Mucosa of rectum (tissue), 2 donors: ENCODE data around the gene COG8.

Experiments
- H3K27ac ChIP-seq, 2 donors: one replicate each; pipeline ENCODE4 v1.7.0; 2013; ENCODE audit warnings: inconsistent platforms in 2 of 2, low read depth in 2 of 2, low read length in 2 of 2
- H3K27me3 ChIP-seq, 2 donors: one replicate each; pipeline ENCODE4 v1.7.0; 2013; ENCODE audit warnings: low read length in 2 of 2; ENCODE audit not compliant: control insufficient read depth in 2 of 2, insufficient read depth in 2 of 2
- H3K36me3 ChIP-seq, 2 donors: one replicate each; pipeline ENCODE4 v1.7.0; 2013; ENCODE audit warnings: low read length in 2 of 2; ENCODE audit not compliant: control insufficient read depth in 2 of 2, insufficient read depth in 2 of 2
- H3K4me1 ChIP-seq, 2 donors: one replicate each; pipeline ENCODE4 v1.7.0; 2013; ENCODE audit warnings: low read length in 2 of 2, mild to moderate bottlenecking in 1 of 2; ENCODE audit not compliant: control insufficient read depth in 2 of 2, insufficient read depth in 2 of 2
- H3K4me3 ChIP-seq, 2 donors: one replicate each; pipeline ENCODE4 v1.7.0; 2013; ENCODE audit warnings: low read length in 2 of 2
- H3K9ac ChIP-seq, 2 donors: one replicate each; pipeline ENCODE4 v1.7.0; 2013; ENCODE audit warnings: low read length in 2 of 2, low read depth in 1 of 2, mild to moderate bottlenecking in 1 of 2
- H3K9me3 ChIP-seq, 2 donors: one replicate each; pipeline ENCODE4 v1.7.0; 2013; ENCODE audit warnings: low read length in 2 of 2; ENCODE audit not compliant: control insufficient read depth in 2 of 2
- donor health status: healthy.
- donor health status: Normal muscosa, but diverticular disease.

Gene COG8

DNA sequence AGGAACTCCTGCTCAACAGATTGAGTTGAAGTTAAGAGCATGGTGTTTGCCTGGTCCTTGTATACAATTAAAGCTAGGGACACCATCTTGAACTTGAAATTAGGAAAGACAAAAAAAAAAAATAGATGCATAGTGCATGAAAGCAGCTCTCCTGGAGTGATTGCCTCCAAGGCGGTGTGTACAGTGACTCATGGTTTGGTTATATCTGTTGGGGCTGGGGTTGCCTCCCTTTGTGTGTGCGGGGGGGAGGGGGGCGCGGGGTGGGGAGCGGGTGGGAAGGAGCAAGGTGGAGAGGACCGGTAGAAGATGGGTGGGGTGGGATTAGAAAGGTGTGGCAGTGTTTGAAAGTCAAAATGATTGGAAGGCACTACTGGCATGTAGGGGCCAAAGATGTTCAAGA lies 8.9 kb upstream of the COG8 start:
- Histone ChIP-seq H3K36me3 (peaks cover 8 to 14% of the 10 kb centered on the region in 2 donors), H3K27me3 (no peaks in the 10 kb centered on the region), H3K4me1 (peaks cover 0 to 17% of the 10 kb centered on the region in 2 donors), H3K27ac (no peak overlapping the region), H3K9ac (no peak overlapping the region), H3K9me3 (no peaks in the 10 kb centered on the region), H3K4me3 (no peak overlapping the region)

DNA sequence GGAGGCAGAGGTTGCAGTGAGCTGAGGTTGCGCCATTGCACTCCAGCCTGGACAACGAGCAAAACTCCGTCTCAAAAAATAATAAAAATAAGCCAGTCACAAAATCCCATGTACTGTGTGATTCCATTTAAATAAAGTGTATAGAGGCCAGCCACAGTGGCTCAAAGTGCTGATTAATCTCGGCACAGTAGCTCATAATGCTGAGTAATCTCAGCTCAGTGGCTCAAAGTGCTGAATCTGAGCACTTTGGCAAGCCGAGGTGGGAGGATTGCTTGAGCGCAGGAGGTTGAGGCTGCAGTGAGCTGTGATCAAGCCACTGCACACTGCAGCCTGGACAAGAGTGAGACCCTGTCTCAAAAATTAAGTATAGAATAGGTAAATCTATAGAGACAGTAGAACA lies 7.3 kb upstream of the COG8 start:
- H3K9ac ChIP-seq, result no peak overlapping the region
- peaks cover 10 to 21% of the 10 kb centered on the region in 2 donors for H3K36me3 ChIP-seq
- H3K4me1 ChIP-seq, result peaks cover 0 to 13% of the 10 kb centered on the region in 2 donors
- no peaks in the 10 kb centered on the region for H3K9me3 ChIP-seq
- no peaks in the 10 kb centered on the region for H3K27me3 ChIP-seq
- H3K4me3 ChIP-seq, result no peak overlapping the region
- H3K27ac ChIP-seq, result no peak overlapping the region

DNA sequence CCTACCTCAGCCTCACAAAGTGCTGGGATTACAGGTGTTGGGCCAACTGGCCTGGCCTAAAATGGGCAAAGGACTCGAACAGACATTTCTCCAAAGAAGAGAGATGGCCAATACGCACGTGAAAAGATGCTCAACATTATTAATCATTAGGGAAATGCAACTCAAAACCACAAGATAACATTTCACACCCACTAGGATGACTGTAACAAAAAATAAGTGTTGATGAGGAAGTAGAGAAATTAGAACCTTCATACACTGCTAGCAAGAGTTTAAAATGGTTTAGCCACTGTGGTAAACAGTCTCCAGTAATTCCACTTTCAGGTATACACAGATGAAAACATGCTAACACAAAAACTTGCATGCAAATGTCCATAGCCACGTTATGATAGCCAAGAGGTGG lies 6.6 kb upstream of the COG8 start:
- no peaks in the 10 kb centered on the region for H3K27me3 ChIP-seq

DNA sequence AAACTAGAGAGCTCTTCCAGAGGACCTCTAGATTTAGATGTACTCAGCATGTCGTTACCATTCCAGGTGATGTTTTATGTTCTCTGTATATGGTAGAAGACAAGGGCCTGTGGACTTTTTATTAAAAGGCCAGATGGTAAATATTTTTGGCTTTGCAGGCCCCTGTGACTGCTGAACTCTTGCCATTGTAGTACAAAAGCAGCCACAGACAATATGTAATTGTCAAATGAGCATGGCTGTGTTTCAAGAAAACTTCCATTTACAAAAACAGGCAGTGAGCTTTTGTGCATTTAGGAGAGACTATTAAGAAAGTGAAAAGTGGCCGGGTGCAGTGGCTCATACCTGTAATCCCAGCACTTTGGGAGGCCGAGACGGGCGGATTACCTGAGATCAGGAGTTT lies 4.8 kb upstream of the COG8 start:
- no peak overlapping the region for H3K9ac ChIP-seq
- H3K27me3 ChIP-seq, result no peaks in the 10 kb centered on the region
- H3K27ac ChIP-seq, result no peak overlapping the region
- H3K9me3 ChIP-seq, result no peaks in the 10 kb centered on the region
- peaks cover 12 to 23% of the 10 kb centered on the region in 2 donors for H3K36me3 ChIP-seq
- no peak overlapping the region for H3K4me3 ChIP-seq
- peaks cover 7 to 8% of the 10 kb centered on the region in 2 donors for H3K4me1 ChIP-seq

More for the DNA sequence above, 6.6 kb upstream of the COG8 start:
- Histone ChIP-seq H3K36me3 (peaks cover 16 to 29% of the 10 kb centered on the region in 2 donors), H3K27ac (no peak overlapping the region), H3K4me3 (no peak overlapping the region), H3K4me1 (peaks cover 0 to 6% of the 10 kb centered on the region in 2 donors), H3K9ac (no peak overlapping the region), H3K9me3 (no peaks in the 10 kb centered on the region)

DNA sequence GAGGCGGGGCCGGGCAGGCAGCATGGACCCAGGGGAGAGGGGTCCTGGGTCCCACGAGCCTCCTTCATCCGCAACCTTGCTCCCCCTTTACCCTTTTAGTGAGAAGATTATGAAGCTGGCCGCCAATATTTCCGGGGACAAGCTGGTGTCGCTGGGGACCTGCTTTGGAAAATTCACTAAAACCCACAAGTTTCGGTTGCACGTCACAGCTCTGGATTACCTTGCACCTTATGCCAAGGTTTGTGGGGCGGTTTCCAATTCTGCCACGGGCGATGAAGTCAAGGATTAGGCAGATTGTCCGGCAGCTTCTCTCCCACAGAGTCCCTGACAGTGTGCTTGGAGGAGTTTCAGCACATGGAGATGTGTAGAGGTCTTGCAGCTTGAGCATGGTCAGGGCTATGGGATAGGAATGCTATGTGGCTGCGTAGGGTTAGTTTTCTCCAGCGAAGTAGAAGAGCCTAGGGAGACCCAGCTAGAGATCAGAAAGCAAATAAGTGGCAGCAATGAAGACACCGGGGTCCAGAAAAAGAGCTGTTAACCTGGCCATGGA lies 806 bp upstream of the COG8 start:
- H3K27me3 ChIP-seq, result no peaks in the 10 kb centered on the region

DNA sequence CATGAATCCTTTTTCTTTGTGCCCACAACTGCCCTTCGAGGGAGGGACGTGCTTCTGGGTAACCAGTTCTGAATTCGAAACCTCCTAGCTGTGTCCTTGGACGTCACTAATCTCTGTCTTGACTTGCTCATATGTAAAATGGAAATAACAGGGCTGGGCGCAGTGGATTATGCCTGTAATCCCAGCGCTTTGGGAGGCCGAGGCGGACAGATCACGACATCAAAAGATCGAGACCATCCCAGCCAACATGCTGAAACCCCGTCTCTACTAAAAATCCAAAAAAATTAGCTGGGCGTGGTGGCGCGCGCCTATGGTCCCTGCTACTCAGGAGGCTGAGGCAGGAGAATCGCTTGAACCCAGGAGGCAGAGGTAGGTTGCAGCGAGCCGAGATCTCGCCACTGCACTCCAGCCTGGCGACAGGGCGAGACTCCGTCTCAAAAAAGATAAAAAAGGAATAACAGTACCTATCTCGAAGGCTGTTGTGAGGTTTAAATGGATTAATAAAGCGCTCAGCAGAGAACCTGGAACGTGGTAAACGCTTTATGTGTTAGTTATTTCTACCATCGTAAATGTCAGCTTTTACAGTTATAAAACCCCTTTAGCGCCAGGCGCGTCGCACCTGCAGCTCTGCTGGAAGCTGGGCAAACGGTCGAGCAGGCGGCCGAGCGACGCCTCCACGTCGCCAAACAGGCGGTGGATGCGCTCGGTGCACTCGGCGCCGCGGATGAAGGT lies 641 bp downstream of the COG8 start:
- Histone ChIP-seq H3K27me3 (no peaks in the 10 kb centered on the region), H3K9ac (peak overlapping the region; percentile 65 to 84), H3K4me3 (peak overlapping the region; percentile 83 to 94), H3K4me1 (peaks cover 14 to 18% of the 10 kb centered on the region in 2 donors), H3K36me3 (peaks cover 35 to 45% of the 10 kb centered on the region in 2 donors), H3K9me3 (no peaks in the 10 kb centered on the region), H3K27ac (peak overlapping the region; percentile 87)

More for the DNA sequence above, 806 bp upstream of the COG8 start:
- H3K9ac ChIP-seq, result peak overlapping the region; percentile 65 to 84
- peaks cover 14 to 18% of the 10 kb centered on the region in 2 donors for H3K4me1 ChIP-seq
- H3K36me3 ChIP-seq, result peaks cover 22 to 30% of the 10 kb centered on the region in 2 donors
- peak overlapping the region; percentile 83 to 94 for H3K4me3 ChIP-seq
- H3K27ac ChIP-seq, result peak overlapping the region; percentile 87
- no peaks in the 10 kb centered on the region for H3K9me3 ChIP-seq

DNA sequence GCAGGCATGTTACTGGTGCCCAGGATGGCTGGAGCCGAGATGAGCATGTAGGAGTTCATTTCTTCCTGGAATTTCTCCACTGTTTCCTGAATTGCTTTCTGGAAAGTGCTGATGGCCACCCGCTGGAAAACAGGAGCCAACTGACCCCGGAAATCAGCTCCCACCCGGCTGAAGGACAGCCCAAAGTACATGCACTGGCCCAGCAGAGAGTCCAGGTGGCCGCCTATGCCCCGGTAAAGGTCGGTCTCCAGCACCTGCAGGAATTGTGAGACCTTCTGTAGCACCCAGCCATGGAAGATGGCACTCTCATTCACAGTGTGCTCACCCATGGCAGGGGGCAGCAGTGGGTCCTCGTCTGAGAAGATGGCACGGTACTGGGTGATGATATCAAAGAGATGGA lies 4.7 kb downstream of the COG8 start:
- Histone ChIP-seq H3K4me3 (no peak overlapping the region), H3K9ac (no peak overlapping the region), H3K27me3 (no peaks in the 10 kb centered on the region), H3K36me3 (peaks cover 30 to 41% of the 10 kb centered on the region in 2 donors), H3K27ac (no peak overlapping the region), H3K9me3 (no peaks in the 10 kb centered on the region), H3K4me1 (peaks cover 10 to 11% of the 10 kb centered on the region in 2 donors)

DNA sequence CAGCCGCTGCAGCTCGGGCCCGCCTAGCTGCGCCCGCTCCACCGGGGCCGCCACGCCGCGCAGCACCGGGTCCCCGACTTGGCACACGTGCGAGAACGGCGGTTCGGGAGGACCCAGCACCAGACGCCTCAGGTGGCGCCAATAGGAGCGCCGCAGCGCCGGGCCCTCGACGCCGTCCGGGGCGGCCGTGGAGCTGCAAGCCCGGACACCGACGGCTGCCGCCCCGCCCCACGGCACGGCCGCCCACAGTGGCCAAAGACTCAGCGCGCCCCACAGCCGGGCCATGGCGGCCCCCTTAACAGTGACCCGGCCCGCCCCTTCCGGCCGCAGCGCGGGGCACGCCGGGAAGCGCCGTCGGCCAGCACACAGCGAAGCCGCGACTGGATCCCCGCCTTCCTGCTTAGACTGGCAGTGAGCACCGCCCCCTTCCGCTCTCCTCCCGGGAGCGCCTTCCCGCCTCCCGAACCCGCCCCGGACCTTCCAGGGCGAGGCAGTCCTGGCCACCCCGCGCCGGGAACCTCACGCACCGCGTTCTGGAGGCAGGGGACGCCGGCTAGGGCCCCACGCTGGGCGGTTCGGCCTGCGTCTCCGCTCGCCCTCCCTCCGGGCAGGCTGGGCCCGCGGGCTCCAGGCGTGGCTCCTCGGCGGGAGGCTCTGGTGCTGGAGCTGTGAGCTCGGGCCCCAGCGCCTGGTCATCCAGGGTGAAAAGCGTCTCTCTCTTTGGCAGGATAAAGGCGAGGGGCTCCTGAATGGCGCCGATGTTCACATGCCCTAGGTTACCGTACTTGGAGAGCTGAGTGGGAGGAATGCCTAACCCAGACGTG lies 8.9 kb downstream of the COG8 start, which contains the start of gene PDF:
Gene PDF, minus strand, starts transcription at position 303 of the 824 bp plus-strand sequence. Its CDS starts 18 bp downstream, at position 285.
- H3K36me3 ChIP-seq, result peaks cover 30 to 33% of the 10 kb centered on the region in 2 donors
- no peaks in the 10 kb centered on the region for H3K27me3 ChIP-seq
- H3K9ac ChIP-seq, result peak within 1 kb of the TSS; percentile 78 to 83
- H3K27ac ChIP-seq, result peak within 1 kb of the TSS; percentile 77 to 86
- peaks cover 27 to 33% of the 10 kb centered on the region in 2 donors for H3K4me1 ChIP-seq
- H3K9me3 ChIP-seq, result no peaks in the 10 kb centered on the region
- peak within 1 kb of the TSS; percentile 68 to 79 for H3K4me3 ChIP-seq

DNA sequence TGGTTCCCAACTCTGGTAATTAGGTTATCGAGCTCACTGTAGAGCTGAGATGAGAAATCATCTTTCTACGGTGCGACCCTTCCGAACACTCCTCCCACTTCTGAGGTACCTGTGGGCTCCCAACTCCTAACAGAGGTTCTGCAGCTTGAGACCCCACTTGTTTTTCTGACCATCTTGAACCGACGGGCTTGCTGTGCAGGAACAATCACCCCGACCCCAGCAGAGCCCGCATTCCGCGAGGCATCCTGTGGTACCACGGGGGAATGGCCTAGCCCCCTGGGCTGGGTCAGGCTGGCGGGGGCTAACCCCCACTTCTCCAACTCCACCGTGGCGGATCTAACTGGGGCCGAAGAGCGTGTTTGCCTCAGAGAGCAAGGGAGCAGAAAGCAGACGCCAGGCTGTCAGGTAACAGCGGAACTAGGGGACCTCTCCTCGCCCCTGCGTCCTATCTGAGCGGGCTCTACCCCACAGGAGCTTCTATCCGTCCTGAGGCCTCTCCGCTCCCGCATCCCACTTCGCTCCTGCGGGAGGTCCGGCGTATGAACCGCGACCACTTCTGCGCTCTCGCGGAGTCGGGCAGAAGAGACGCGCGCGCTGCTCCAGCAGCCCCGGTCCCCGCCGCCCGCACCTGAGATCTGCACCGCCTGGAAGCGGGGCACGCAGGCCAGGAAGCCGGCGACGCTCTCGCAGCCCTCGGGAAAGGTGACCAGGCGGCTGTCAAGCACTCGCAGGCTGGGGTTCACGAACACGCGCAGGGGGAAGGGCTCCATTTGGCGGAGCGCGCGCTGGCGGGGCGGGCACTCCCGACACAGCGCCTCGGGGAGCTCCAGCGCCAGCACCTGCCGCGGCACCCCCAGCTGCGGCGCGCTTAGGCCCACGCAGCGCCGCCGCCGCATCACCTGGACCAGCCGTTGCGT lies 9.7 kb downstream of the COG8 start:
- H3K9ac ChIP-seq, result peak overlapping the region; percentile 54 to 74
- peak overlapping the region; percentile 77 to 86 for H3K27ac ChIP-seq
- peaks cover 29 to 32% of the 10 kb centered on the region in 2 donors for H3K36me3 ChIP-seq
- H3K4me1 ChIP-seq, result peaks cover 27 to 36% of the 10 kb centered on the region in 2 donors
- H3K4me3 ChIP-seq, result peak overlapping the region; percentile 68 to 79
- H3K27me3 ChIP-seq, result no peaks in the 10 kb centered on the region
- no peaks in the 10 kb centered on the region for H3K9me3 ChIP-seq
